GM10266 (cell line): ENCODE measurements around the gene IFT88.

Experiments
- DNase-seq: peaks from one replicate; pipeline ENCODE4 v3.0.0; 2012; ENCODE audit errors: extremely low spot score
- TF ChIP-seq, protein P1 (sequence below): IDR thresholded peaks from 2 replicates; pipeline ENCODE4 v1.5.1; 2012; ENCODE audit warnings: mild to moderate bottlenecking, low read depth; ENCODE audit not compliant: control insufficient read depth, insufficient read depth; ENCODE audit errors: missing control alignments

IFT88 gene

DNA sequence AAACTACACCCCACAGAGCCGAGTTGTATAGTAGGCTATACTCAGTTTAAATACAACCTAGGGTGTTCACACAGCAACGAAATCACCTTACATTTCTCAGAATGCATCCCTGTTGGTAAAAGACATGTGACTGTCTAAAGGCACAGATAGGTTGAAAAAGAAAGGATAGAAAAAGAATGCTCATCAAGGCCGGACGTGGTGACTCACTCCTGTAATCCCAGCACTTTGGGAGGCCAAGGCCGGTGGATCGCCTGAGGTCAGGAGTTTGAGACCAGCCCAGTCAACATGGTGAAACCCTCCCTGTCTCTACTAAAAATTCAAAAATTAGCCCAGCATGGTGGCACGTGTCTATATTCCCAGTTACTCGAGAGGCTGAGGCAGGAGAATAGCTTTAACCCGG, 132.8 kb downstream of the IFT88 start:
- TF ChIP-seq, protein P1, sequence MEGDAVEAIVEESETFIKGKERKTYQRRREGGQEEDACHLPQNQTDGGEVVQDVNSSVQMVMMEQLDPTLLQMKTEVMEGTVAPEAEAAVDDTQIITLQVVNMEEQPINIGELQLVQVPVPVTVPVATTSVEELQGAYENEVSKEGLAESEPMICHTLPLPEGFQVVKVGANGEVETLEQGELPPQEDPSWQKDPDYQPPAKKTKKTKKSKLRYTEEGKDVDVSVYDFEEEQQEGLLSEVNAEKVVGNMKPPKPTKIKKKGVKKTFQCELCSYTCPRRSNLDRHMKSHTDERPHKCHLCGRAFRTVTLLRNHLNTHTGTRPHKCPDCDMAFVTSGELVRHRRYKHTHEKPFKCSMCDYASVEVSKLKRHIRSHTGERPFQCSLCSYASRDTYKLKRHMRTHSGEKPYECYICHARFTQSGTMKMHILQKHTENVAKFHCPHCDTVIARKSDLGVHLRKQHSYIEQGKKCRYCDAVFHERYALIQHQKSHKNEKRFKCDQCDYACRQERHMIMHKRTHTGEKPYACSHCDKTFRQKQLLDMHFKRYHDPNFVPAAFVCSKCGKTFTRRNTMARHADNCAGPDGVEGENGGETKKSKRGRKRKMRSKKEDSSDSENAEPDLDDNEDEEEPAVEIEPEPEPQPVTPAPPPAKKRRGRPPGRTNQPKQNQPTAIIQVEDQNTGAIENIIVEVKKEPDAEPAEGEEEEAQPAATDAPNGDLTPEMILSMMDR, result no peak
- DNase-seq, result no peak

DNA sequence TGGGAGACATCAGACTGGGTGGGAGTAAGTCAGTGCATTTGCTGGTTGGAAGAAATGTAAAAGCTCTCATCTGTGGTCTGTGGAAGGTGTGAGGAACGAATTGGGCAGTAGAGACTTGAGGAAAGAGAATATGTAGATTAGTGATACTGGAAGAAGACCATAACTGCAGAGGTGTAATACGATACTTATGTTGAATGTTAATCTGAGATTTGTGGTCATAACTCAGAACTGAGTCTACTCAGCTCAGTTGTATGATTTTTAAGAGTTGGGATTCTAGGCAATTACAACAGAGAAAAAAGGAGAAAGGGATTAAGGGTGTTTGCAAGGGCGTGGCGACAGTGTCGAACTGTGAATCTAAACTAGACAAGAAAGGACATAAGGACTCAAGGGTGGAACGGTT, 133.3 kb downstream of the IFT88 start:
- no peak for DNase-seq
- TF ChIP-seq, protein P1, result no peak

DNA sequence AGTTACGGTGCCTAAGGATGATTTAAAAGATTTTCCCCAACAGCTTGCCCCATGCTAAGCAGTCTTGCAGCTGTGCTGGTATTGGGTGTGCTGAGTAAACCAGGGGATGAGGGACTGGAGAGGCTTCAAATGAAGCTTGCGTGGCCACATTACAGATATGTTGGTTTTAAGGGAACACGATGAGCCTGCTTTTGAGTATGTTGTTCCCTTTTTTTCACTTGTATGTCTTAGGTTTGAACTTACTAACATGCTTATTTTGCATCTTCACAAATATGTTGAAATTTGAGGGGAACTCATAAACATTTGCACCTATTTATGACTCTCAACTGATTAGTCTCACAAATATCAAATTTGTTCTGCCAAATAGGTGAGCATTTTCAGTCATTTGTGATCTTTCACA, 134.5 kb downstream of the IFT88 start:
- TF ChIP-seq, protein P1, result no peak
- no peak for DNase-seq

- TF ChIP-seq, protein P1, result no peak
- DNase-seq, result peak; percentile 31
Measured at GRCh38 chr13:20702530-20702914, 135.6 kb downstream of the IFT88 start.

DNA sequence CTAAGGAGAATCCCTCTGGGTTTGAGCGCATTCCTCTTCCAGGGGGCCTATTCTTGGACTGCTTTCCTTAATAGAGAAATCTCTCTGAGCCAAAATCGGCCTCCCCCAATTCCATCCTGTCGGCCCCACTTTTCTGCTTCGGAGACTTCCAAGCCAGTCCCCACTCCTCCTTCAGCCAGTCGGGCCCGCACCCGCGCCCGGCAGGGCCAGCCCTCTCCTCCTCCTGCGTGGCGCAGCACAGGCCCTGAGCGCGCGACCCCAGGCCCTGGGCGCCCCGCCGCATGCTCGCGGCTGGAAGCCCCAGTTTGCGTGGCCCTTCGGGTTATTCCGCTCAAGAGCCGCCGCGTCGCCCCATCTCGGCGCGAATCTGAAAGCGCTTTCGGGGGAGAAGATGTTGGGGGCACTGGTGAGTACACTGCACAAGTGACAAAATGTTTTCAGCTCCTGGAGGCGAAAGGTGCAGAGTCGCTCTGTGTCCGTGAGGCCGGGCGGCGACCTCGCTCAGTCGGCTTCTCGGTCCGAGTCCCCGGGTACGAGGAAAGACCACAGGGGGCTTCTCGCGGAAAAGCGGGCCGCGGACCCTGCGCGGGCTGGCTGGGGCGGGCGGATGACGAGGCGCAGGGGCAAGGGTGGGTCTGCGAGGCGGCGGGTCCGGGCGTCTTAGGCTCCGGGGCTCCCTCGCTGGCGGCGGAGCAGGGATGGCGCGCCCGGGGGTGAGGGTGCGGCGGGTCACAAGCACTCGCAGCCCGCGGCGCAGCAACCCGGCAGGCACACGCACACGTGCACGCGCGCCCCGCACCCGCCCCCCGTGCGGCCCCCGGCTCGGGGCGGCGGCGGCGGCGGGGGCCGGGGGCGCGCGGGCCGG, 136.2 kb downstream of the IFT88 start, which contains the start of gene IL17D:
Gene IL17D, plus strand, starts transcription at position 785 of the 865 bp plus-strand sequence. CDS start 303 bp downstream, outside the sequence.
- DNase-seq, result peak; percentile 78
- TF ChIP-seq, protein P1, result no peak

- TF ChIP-seq, protein P1, result peak; percentile 76
- peak; percentile 95 for DNase-seq
Measured at GRCh38 chr13:20703780-20704458, 137.0 kb downstream of the IFT88 start.
